ENCODE results near the gene MRPL14. TPM values are rescaled to one million over a fixed set of nuclear protein-coding genes. Genes with fewer than 3 reads are reported as not detected.
A peak's percentile ranks its signal among the peaks of the same experiment; 100 is the strongest.

Gene MRPL14
- total and polyA plus RNA-seq, 9 of the 15 experiments (the other 6 are each of a cell fraction or from before 2014, with no cell fraction given) = 126 to 424 (median 165) TPM

- TF ChIP-seq, protein P1, sequence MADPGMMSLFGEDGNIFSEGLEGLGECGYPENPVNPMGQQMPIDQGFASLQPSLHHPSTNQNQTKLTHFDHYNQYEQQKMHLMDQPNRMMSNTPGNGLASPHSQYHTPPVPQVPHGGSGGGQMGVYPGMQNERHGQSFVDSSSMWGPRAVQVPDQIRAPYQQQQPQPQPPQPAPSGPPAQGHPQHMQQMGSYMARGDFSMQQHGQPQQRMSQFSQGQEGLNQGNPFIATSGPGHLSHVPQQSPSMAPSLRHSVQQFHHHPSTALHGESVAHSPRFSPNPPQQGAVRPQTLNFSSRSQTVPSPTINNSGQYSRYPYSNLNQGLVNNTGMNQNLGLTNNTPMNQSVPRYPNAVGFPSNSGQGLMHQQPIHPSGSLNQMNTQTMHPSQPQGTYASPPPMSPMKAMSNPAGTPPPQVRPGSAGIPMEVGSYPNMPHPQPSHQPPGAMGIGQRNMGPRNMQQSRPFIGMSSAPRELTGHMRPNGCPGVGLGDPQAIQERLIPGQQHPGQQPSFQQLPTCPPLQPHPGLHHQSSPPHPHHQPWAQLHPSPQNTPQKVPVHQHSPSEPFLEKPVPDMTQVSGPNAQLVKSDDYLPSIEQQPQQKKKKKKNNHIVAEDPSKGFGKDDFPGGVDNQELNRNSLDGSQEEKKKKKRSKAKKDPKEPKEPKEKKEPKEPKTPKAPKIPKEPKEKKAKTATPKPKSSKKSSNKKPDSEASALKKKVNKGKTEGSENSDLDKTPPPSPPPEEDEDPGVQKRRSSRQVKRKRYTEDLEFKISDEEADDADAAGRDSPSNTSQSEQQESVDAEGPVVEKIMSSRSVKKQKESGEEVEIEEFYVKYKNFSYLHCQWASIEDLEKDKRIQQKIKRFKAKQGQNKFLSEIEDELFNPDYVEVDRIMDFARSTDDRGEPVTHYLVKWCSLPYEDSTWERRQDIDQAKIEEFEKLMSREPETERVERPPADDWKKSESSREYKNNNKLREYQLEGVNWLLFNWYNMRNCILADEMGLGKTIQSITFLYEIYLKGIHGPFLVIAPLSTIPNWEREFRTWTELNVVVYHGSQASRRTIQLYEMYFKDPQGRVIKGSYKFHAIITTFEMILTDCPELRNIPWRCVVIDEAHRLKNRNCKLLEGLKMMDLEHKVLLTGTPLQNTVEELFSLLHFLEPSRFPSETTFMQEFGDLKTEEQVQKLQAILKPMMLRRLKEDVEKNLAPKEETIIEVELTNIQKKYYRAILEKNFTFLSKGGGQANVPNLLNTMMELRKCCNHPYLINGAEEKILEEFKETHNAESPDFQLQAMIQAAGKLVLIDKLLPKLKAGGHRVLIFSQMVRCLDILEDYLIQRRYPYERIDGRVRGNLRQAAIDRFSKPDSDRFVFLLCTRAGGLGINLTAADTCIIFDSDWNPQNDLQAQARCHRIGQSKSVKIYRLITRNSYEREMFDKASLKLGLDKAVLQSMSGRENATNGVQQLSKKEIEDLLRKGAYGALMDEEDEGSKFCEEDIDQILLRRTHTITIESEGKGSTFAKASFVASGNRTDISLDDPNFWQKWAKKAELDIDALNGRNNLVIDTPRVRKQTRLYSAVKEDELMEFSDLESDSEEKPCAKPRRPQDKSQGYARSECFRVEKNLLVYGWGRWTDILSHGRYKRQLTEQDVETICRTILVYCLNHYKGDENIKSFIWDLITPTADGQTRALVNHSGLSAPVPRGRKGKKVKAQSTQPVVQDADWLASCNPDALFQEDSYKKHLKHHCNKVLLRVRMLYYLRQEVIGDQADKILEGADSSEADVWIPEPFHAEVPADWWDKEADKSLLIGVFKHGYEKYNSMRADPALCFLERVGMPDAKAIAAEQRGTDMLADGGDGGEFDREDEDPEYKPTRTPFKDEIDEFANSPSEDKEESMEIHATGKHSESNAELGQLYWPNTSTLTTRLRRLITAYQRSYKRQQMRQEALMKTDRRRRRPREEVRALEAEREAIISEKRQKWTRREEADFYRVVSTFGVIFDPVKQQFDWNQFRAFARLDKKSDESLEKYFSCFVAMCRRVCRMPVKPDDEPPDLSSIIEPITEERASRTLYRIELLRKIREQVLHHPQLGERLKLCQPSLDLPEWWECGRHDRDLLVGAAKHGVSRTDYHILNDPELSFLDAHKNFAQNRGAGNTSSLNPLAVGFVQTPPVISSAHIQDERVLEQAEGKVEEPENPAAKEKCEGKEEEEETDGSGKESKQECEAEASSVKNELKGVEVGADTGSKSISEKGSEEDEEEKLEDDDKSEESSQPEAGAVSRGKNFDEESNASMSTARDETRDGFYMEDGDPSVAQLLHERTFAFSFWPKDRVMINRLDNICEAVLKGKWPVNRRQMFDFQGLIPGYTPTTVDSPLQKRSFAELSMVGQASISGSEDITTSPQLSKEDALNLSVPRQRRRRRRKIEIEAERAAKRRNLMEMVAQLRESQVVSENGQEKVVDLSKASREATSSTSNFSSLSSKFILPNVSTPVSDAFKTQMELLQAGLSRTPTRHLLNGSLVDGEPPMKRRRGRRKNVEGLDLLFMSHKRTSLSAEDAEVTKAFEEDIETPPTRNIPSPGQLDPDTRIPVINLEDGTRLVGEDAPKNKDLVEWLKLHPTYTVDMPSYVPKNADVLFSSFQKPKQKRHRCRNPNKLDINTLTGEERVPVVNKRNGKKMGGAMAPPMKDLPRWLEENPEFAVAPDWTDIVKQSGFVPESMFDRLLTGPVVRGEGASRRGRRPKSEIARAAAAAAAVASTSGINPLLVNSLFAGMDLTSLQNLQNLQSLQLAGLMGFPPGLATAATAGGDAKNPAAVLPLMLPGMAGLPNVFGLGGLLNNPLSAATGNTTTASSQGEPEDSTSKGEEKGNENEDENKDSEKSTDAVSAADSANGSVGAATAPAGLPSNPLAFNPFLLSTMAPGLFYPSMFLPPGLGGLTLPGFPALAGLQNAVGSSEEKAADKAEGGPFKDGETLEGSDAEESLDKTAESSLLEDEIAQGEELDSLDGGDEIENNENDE (IDR thresholded peaks at IDR 0.05; ENCODE audit: low read depth, low read length) = no peak
- TF ChIP-seq PCBP1 (IDR thresholded peaks at IDR 0.05; ENCODE audit: low read depth, low read length, poor library complexity, severe bottlenecking) (no peak), HMG20A (CRISPR knock-in tag; conservative IDR thresholded peaks at IDR 0.05) (no peak; the same call in 1 of the 2 replicates), MEF2D (tag; conservative IDR thresholded peaks at IDR 0.05; ENCODE audit: low read depth) (peak; percentile 9; the same call in 1 of the 2 replicates), TFAM (CRISPR knock-in tag; conservative IDR thresholded peaks at IDR 0.05) (no peak), PKNOX1 (IDR thresholded peaks at IDR 0.05) (peak; percentile 80), CREB1 (IDR thresholded peaks at IDR 0.05) (peak; percentile 58), CREB1 (CRISPR knock-in tag; IDR thresholded peaks at IDR 0.05) (peak; percentile 89), MITF (IDR thresholded peaks at IDR 0.05) (peak; percentile 90)
- TF ChIP-seq, protein P2, sequence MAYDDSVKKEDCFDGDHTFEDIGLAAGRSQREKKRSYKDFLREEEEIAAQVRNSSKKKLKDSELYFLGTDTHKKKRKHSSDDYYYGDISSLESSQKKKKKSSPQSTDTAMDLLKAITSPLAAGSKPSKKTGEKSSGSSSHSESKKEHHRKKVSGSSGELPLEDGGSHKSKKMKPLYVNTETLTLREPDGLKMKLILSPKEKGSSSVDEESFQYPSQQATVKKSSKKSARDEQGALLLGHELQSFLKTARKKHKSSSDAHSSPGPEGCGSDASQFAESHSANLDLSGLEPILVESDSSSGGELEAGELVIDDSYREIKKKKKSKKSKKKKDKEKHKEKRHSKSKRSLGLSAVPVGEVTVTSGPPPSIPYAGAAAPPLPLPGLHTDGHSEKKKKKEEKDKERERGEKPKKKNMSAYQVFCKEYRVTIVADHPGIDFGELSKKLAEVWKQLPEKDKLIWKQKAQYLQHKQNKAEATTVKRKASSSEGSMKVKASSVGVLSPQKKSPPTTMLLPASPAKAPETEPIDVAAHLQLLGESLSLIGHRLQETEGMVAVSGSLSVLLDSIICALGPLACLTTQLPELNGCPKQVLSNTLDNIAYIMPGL (CRISPR knock-in tag; IDR thresholded peaks at IDR 0.05) = no peak
These were observed 62.9 kb downstream of the MRPL14 start (continued) for GRCh38 chr6:44064089-44064947.

All from K562 (cell line).